Gastrocnemius medialis (tissue), 4 donors: ENCODE results near the gene GOLGA3. TPM values are rescaled to one million over a fixed set of nuclear protein-coding genes. Genes with fewer than 3 reads are reported as not detected.
"Not testable (repeated sequence)": the region's sequence is repeated elsewhere in the genome, so short reads cannot be mapped to it uniquely, and the experiment has no call there.

Experiments used
- ATAC-seq, 2 donors: fragments of 150-250 bp; one replicate each; pipeline ENCODE4 v1.9.1; 2016
- DNase-seq, 2 donors: peaks; one replicate each; pipeline ENCODE4 v3.0.0-alpha.2; 2019
- H3K27ac ChIP-seq, 4 donors: fragments of 200-600 bp; sonication (generic); 1 replicate in 1 of 4; 2 replicates in 3 of 4; pipeline ENCODE4 v1.5.1; 2016 to 2018; ENCODE audit warnings: mild to moderate bottlenecking in 2 of 4, moderate library complexity in 1 of 4
- H3K27me3 ChIP-seq, 3 donors: fragments of 200-600 bp; sonication (generic) in 2 of 3; 1 replicate in 1 of 3; 2 replicates in 2 of 3; pipeline versions ENCODE4 v1.5.1 to v1.6.0; 2016 to 2019; ENCODE audit warnings: mild to moderate bottlenecking in 1 of 3, moderate library complexity in 1 of 3
- H3K36me3 ChIP-seq, 2 donors: fragments of 200-600 bp; sonication (generic) in 1 of 2; one replicate each; pipeline ENCODE4 v1.5.1; 2017 to 2018
- H3K4me1 ChIP-seq, 2 donors: fragments of 200-600 bp; sonication (generic) in 1 of 2; one replicate each; pipeline ENCODE4 v1.5.1; 2016 to 2017; ENCODE audit warnings: mild to moderate bottlenecking in 2 of 2
- H3K4me3 ChIP-seq, 4 donors: fragments of 200-600 bp; sonication (generic) in 3 of 4; 1 replicate in 1 of 4; 2 replicates in 3 of 4; pipeline ENCODE4 v1.5.1; 2016 to 2019; ENCODE audit warnings: mild to moderate bottlenecking in 2 of 4
- H3K9me3 ChIP-seq, 3 donors: fragments of 200-600 bp; sonication (generic) in 2 of 3; 1 replicate in 1 of 3; 2 replicates in 2 of 3; pipeline ENCODE4 v1.5.1; 2016 to 2019
- POLR2A ChIP-seq, 2 donors: fragments of 450-650 bp; IDR thresholded peaks; one replicate each; pipeline ENCODE4 v1.6.1; 2017; ENCODE audit warnings: antibody characterized with exemption in 2 of 2, mild to moderate bottlenecking in 2 of 2, moderate library complexity in 2 of 2
- in situ Hi-C, 4 donors: fragments of 200-750 bp; cut with MboI; loops; one replicate each; pipeline versions ENCODE4 v1.15.0 to v1.8.0; 2017; ENCODE audit warnings: low sequenced_read_pairs in 4 of 4
- intact Hi-C: fragments of 100-400 bp; cut with DNase I; formaldehyde crosslinking; loops from one replicate; pipeline ENCODE4 v1.15.1; 2023; ENCODE audit warnings: low total_unique reads
- total RNA-seq, 4 donors: library from RNA; depleted of rRNA; stranded (reverse); fragments of >200 nt; gene quantifications; one replicate each; pipeline versions ENCODE4 v1.1.0 to v1.2.3, GENCODE V29; 2016
- TF ChIP-seq, protein P1 (sequence below), 5 experiments: fragments of 450-650 bp in 3 of 5; fragments of 200-600 bp in 2 of 5; sonication (generic) in 2 of 5; IDR thresholded peaks in 4 of 5; conservative IDR thresholded peaks in 1 of 5; 1 replicate in 4 of 5; 2 replicates in 1 of 5; pipeline ENCODE4 v1.5.1; 2016 to 2019; ENCODE audit warnings: antibody characterized with exemption in 5 of 5, mild to moderate bottlenecking in 3 of 5, moderate library complexity in 3 of 5

Gene GOLGA3
- total RNA-seq, 4 donors from 2014 or later = 30.0 to 50.0 (median 39.6) TPM

DNA sequence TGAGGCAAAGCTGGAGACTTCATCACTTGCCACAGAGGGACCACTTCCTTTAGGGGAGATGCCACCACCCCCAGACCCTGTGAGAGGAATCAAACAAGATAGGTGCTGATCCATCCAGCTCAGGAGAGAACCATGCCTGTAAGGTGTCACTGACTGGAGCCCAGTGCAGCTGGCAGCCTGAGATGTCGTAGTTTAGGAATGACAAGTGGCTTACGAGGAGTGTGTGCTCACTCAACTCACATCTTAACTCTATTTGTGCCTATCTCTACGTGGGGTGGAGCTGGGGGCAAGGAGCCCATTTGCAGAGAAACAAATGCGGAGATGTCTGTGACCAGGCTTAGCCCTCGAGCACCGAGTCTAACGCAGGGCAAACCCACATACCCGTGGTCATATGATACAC, 32.9 kb upstream of the GOLGA3 start:
- no peak overlapping the region for H3K27ac ChIP-seq
- H3K4me3 ChIP-seq = no peak overlapping the region

DNA sequence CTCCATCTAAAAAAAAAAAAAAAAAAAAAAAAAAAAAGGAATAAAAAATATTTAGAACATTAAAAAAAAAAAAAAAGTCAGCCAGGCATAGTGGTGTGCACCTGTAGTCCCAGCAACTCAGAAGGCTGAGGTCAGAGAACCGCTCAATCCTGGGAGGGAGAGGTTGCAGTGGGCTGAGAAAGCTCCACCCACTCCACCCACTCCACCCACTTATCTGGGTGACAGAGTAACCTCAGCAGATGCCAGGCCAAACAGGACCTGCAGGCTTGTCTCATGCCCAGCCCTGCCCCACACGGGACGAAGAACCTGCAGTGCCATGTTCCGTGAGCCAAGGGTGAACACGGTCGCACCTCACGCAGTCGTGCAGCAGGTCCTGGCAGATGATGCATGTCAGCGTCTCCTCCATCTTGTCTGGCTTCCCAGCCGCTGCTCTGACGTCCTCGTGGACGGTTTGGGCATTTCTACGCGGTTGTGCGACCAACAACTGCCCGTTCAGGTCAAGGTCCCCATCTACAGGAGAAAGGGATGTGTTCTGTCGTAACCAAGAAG, 30.1 kb upstream of the GOLGA3 start:
- no peaks in the 10 kb centered on the region for H3K27me3 ChIP-seq
- TF ChIP-seq POLR2A (IDR thresholded peaks at IDR 0.05) = no peak
- TF ChIP-seq, protein P1, sequence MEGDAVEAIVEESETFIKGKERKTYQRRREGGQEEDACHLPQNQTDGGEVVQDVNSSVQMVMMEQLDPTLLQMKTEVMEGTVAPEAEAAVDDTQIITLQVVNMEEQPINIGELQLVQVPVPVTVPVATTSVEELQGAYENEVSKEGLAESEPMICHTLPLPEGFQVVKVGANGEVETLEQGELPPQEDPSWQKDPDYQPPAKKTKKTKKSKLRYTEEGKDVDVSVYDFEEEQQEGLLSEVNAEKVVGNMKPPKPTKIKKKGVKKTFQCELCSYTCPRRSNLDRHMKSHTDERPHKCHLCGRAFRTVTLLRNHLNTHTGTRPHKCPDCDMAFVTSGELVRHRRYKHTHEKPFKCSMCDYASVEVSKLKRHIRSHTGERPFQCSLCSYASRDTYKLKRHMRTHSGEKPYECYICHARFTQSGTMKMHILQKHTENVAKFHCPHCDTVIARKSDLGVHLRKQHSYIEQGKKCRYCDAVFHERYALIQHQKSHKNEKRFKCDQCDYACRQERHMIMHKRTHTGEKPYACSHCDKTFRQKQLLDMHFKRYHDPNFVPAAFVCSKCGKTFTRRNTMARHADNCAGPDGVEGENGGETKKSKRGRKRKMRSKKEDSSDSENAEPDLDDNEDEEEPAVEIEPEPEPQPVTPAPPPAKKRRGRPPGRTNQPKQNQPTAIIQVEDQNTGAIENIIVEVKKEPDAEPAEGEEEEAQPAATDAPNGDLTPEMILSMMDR (IDR thresholded peaks at IDR 0.05 in 4 of 5, conservative IDR thresholded peaks at IDR 0.05 in 1 of 5) = no peak
- no peak for ATAC-seq
- intact Hi-C loops (no loop called here), in situ Hi-C loops (no loop called here)
- H3K36me3 ChIP-seq = peaks cover 0 to 77% of the 10 kb centered on the region in 2 donors
- H3K4me3 ChIP-seq = no peak overlapping the region
- DNase-seq = no peak
- H3K27ac ChIP-seq = no peak overlapping the region
- no peaks in the 10 kb centered on the region for H3K4me1 ChIP-seq
- no peaks in the 10 kb centered on the region for H3K9me3 ChIP-seq

More for the DNA sequence above, 32.9 kb upstream of the GOLGA3 start:
- intact Hi-C loops (no loop called here), in situ Hi-C loops (no loop called here)
- Histone ChIP-seq H3K4me1 (no peaks in the 10 kb centered on the region), H3K36me3 (peaks cover 0 to 52% of the 10 kb centered on the region in 2 donors), H3K27me3 (no peaks in the 10 kb centered on the region), H3K9me3 (no peaks in the 10 kb centered on the region)
- no peak for ATAC-seq
- TF ChIP-seq, protein P1 (IDR thresholded peaks at IDR 0.05 in 4 of 5, conservative IDR thresholded peaks at IDR 0.05 in 1 of 5) = no peak
- TF ChIP-seq POLR2A (IDR thresholded peaks at IDR 0.05) = no peak
- no peak for DNase-seq

DNA sequence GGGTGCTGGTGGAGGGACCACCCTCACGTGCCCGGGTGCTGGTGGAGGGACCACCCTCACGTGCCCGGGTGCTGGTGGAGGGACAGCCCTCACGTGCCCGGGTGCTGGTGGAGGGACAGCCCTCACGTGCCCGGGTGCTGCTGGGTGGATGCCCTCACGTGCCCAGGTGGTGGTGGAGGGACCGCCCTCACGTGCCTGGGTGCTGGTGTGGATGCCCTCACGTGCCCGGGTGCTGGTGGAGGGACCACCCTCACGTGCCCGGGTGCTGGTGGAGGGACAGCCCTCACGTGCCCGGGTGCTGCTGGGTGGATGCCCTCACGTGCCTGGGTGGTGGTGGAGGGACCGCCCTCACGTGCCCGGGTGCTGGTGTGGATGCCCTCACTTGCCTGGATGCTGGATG, 28.4 kb upstream of the GOLGA3 start:
- intact Hi-C loops, H3K9me3 ChIP-seq, H3K4me3 ChIP-seq, ATAC-seq, H3K27me3 ChIP-seq, H3K4me1 ChIP-seq, H3K27ac ChIP-seq, in situ Hi-C loops, DNase-seq: not testable (repeated sequence)
- H3K36me3 ChIP-seq = peaks cover 0 to 95% of the 10 kb centered on the region in 2 donors

DNA sequence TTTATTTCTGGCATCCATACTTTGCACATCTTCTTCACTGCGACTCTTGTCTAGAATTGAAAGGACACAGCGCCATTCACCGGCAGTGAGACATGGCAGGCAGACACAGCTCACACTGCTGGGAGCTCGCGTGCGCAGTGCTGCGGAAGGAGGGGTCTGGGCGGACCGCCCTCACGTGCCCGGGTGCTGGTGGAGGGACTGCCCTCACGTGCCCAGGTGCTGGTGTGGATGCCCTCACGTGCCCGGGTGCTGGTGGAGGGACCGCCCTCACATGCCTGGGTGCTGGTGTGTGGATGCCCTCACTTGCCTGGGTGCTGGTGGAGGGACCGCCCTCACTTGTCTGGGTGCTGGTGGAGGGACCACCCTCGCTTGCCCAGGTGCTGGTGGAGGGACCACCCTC, 27.9 kb upstream of the GOLGA3 start:
- Histone ChIP-seq H3K27ac (no peak overlapping the region), H3K36me3 (peaks cover 0 to 93% of the 10 kb centered on the region in 2 donors), H3K9me3 (no peaks in the 10 kb centered on the region), H3K27me3 (no peaks in the 10 kb centered on the region), H3K4me3 (no peak overlapping the region), H3K4me1 (no peaks in the 10 kb centered on the region)
- in situ Hi-C loops (no loop called here), intact Hi-C loops (no loop called here)
- no peak for ATAC-seq
- no peak for TF ChIP-seq POLR2A (IDR thresholded peaks at IDR 0.05)
- TF ChIP-seq, protein P1 (IDR thresholded peaks at IDR 0.05 in 4 of 5, conservative IDR thresholded peaks at IDR 0.05 in 1 of 5) = no peak
- DNase-seq = no peak

DNA sequence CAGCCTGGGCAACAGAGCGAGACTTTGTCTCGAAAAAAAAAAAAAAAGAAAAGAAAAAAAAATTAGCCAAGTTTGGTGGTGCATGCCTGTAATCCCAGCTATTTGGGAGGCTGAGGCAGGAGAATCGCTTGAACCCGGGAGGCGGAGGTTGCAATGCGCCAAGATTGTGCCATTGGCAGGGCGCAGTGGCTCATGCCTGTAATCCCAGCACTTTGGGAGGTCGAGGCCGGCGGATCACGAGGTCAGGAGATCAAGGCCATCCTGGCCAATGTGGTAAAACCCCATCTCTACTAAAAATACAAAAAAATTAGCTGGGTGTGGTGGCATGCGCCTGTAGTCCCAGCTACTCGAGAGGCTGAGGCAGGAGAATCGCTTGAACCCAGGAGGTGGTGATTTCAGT, 26.5 kb upstream of the GOLGA3 start:
- H3K36me3 ChIP-seq = peaks cover 0 to 93% of the 10 kb centered on the region in 2 donors
- H3K4me1 ChIP-seq, in situ Hi-C loops, H3K27me3 ChIP-seq, intact Hi-C loops, H3K4me3 ChIP-seq, DNase-seq, H3K9me3 ChIP-seq, H3K27ac ChIP-seq, ATAC-seq: not testable (repeated sequence)
